Ureter (tissue), 1 donor: ENCODE measurements around the gene SMAD5. TPM values are rescaled to one million over a fixed set of nuclear protein-coding genes. Genes with fewer than 3 reads are reported as not detected.

Experiments used
- DNase-seq: peaks from one replicate; pipeline ENCODE4 v3.0.0-alpha.2; 2020; ENCODE audit warnings: low spot score
- total RNA-seq: library from RNA; stranded (reverse); gene quantifications from one replicate; pipeline ENCODE4 v1.2.4, GENCODE V29; 2023
- donor health status: DM: yes; HTN: yes; CAD: no.

The SMAD5 gene
- total RNA-seq, 1 donor from 2014 or later = 86.3 TPM

DNA sequence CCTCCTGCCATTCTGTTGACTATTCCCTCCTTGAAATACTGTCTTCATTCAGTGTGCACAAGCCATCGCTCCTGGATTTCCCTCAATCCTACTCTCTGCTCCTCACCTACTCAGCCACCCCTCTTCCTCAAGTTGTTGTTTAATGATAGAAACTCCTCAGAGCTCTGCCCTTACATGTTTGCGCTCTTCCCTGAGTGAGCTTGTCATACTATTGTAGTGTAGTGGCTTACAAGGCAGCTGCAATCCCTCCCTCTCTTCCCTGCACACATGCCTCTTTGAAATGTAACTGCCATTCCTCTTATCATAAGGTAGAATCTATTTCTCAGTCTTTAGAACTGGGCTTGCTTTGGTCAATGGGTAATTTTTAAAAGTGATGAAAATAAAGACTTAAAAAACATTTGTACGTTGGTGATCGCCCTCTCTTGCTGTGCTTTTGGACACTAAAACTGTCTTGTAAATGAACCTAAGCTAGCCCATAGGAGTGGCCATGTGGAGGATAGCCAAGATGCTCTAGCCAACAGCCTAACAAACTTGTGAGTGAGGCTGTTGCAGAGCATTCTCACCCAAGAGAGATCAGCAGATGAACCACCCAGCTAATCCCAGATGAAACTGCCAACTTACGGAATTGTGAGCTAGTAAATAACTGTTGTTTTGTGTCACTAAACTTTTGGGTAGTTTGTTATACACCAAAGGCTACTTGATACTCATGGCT, 18.1 kb upstream of the SMAD5 start:
- no peak for DNase-seq

- no peak for DNase-seq
Observed at GRCh38 chr5:136115183-136115865, 17.3 kb upstream of the SMAD5 start.

DNA sequence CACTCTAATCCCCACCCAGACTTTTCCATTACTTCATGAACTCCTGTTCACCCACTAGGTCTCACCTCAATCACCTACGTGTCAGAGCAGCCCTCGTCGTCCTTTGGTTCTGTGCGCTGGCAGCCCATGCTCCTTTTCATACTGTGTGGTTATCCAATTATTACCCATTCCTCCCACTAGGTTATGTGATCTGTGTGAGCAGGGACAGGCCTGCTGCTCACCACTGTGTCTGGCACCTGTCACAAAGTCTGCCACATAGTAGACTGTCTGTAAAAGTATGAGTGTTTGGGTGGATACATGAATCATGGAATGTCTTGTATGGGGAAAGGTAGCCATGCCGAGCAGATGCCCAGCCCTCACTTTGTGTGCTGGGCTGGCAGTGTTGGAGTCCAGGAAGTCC, 12.1 kb upstream of the SMAD5 start:
- DNase-seq = no peak

- no peak for DNase-seq
Observed at GRCh38 chr5:136123236-136123768, 9.3 kb upstream of the SMAD5 start.

DNA sequence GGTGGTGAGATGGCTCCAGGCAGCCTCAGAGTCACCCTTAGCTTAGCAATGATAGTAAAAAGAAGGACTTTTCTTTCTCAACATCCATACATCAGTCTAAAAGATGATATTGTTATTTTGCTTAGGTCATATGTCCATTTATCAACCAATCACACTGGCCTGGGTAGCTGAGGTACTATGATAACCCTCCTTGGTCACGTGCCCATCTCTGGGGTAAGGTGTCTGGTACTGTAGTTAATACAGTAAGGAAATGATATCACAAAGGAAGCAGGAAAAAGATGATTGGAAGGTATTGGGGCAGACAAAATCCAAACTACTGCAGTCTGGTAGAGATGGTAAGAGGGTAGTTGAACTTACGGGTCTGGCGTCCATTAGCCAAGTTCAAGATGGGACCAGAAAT, 5.1 kb upstream of the SMAD5 start:
- DNase-seq = no peak

DNA sequence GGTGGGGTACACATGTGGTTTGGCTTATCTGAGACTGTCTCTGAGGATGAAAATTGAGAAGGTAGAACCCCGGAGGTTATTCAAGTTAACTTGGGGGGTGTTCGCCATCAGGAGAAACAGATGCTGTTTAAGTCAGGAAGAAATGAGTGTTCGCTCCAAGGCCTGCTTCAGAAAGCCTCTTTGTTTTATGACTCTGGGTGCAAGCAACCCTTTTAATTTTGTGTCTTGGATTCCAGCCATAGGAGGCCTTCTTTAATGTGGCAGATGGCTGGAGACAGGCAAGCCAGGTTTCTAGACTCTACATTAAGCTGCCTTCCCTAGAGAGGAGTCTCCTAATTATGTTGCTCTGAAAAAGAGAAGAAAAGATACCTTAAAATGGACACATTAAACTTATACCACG, 4.2 kb upstream of the SMAD5 start:
- DNase-seq = no peak

GRCh38 chr5:136129445-136129844, 3.2 kb upstream of the SMAD5 start:
- no peak for DNase-seq

- no peak for DNase-seq
Observed at GRCh38 chr5:136130581-136130980, 2.1 kb upstream of the SMAD5 start.

GRCh38 chr5:136132087-136132486, 558 bp upstream of the SMAD5 start:
- DNase-seq = no peak

- peak; percentile 55 for DNase-seq
Observed at GRCh38 chr5:136133222-136133921, 727 bp downstream of the SMAD5 start.

DNA sequence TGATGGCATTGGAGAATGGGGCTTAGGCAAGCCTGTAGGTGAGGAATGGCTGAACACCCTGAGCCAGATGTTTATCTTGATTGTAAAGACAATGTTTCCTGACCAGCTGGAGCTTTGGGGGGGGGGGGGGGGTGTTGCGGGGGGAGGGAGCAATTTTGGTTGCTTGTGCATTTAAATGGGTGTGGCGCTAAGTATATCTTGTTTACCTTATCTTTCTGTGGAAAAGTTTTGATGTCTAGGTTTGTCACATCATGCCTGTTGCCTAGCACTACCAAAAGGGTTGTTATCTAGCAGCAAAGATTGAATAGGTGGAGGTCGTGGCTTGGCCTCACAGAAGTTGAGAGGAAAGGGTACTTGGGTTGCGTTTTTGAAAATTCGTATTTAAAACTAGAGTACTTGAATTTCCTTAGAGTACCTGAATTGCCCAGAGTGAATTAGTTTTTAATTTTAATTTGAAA, 1.3 kb downstream of the SMAD5 start:
- DNase-seq = no peak

GRCh38 chr5:136134653-136135052, 2.0 kb downstream of the SMAD5 start:
- no peak for DNase-seq

GRCh38 chr5:136135536-136135935, 2.9 kb downstream of the SMAD5 start:
- DNase-seq = no peak

DNA sequence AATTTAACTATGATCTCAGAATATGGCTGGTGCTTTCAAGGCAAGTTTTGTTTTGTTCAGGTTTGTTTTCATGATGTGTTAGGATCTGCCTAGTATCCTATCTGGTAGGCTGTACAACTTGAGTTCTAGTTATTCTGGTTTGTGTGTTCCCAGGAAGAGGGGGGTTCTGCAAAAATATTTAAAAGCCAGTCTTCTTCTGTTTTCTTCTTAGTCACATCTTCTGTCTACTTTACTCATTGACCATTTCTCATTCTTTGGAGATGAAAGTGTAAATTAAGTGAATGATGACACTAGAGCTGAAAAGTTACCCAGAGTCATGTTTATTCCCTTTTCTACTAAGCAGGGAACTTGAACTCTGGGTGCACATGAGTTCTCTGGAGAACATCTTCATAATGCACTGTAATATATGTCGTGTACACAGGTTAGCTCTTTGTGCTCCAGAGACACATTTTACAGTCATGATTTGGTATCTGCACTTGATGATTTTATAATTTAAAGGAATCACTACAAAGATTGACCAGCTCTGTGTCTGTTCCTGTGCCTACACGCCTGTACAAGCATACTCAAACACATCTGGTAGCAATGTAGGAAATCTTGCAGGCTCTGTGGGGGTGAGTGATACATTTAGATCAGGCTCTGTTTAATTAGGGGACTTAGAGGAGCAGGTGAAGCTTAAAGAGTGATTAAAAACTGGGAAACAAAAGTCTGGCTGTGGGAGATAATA, 5.0 kb downstream of the SMAD5 start:
- DNase-seq = no peak

- DNase-seq = no peak
Observed at GRCh38 chr5:136141561-136141960, 8.9 kb downstream of the SMAD5 start.

GRCh38 chr5:136143312-136143711, 10.7 kb downstream of the SMAD5 start:
- DNase-seq = no peak

GRCh38 chr5:136143763-136144162, 11.1 kb downstream of the SMAD5 start:
- DNase-seq = no peak

- DNase-seq = no peak
Observed at GRCh38 chr5:136145030-136145429, 12.4 kb downstream of the SMAD5 start.

- DNase-seq = no peak
Observed at GRCh38 chr5:136146201-136146600, 13.6 kb downstream of the SMAD5 start.

DNA sequence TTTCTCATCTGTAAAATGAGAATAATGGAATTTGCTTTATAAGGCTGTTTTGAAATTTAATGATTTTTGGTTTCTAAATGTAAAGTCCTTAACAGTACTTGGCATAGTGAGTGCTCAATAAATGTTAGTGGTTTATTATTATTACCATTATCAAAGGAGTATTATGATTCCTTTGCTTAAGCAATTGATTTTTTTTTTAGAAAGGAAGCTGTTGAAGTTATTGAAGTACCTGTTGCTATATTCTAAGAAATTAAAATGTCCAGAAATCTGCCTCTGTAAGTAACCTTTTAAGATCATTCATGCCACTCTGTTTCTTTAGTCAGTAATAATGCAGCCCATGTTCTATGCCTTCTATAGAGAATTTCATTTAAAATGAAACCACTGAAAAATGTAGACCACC, 15.0 kb downstream of the SMAD5 start:
- no peak for DNase-seq

DNA sequence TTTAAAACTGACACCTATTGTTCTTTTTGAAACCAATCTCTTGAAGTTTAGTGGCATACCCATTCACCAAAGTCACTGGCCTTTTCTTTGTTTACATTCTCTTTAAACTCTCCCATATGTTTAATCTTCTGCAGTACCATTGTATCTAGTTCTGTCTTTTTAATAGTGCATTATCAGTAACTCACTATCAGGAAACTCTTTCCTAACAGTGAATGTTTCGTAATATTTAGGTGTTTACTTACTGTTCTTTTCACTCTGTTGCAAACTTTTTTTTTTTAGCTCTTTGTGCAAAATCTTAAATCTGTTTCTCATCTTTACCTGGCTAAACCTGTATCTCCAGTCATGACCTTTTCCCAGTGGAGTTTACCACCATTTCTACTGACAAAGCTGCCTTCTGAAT, 17.2 kb downstream of the SMAD5 start:
- no peak for DNase-seq
